ENCODE results near the gene EXT2. TPM values are rescaled to one million over a fixed set of nuclear protein-coding genes. Genes with fewer than 3 reads are reported as not detected.
A peak's percentile ranks its signal among the peaks of the same experiment; 100 is the strongest.

EXT2 gene
- total and polyA plus RNA-seq, 4 donors = 18.0 to 95.3 (median 45.9) TPM

- DNase-seq (peak; percentile 48 to 63 (median 58)), ATAC-seq (ENCODE audit: insufficient read depth, low FRiP score) (peak; percentile 62)
- no peak overlapping the region for H3K4me3 ChIP-seq
- TF ChIP-seq CTCF (IDR thresholded peaks at IDR 0.05; ENCODE audit: control extremely low read depth, extremely low read depth) = peak; percentile 45
- H3K9ac ChIP-seq (ENCODE audit: insufficient read depth in 1 of 2, low read length in 2 of 2) = no peak overlapping the region
- H3K27ac ChIP-seq (ENCODE audit: low read depth in 1 of 2, low read length in 1 of 2) = no peak overlapping the region
- peaks cover 0 to 8% (median 0%) of the 10 kb centered on the region in 5 donors for H3K4me1 ChIP-seq (ENCODE audit: control insufficient read depth in 5 of 5, insufficient read depth in 5 of 5, low read length in 5 of 5)
- no peaks in the 10 kb centered on the region for H3K9me3 ChIP-seq (ENCODE audit: control insufficient read depth in 4 of 4, insufficient read depth in 3 of 4, low read length in 3 of 4)
- WGBS, 2 donors = 4 to 6% methylated on average over 4 of the region's 4 CpGs
- H3K36me3 ChIP-seq (ENCODE audit: control insufficient read depth in 4 of 4, insufficient read depth in 4 of 4, low read length in 4 of 4) = peaks cover 8 to 26% (median 16%) of the 10 kb centered on the region in 4 donors
- no peaks in the 10 kb centered on the region for H3K27me3 ChIP-seq (ENCODE audit: control insufficient read depth in 3 of 3, insufficient read depth in 3 of 3, low read length in 2 of 3)
Observed at GRCh38 chr11:44110231-44110679, 14.8 kb downstream of the EXT2 start.

- Histone ChIP-seq H3K9ac (ENCODE audit: insufficient read depth in 1 of 2, low read length in 2 of 2) (no peak overlapping the region), H3K36me3 (ENCODE audit: control insufficient read depth in 4 of 4, insufficient read depth in 4 of 4, low read length in 4 of 4) (peaks cover 13 to 28% (median 19%) of the 10 kb centered on the region in 4 donors), H3K27ac (ENCODE audit: low read depth in 1 of 2, low read length in 1 of 2) (no peak overlapping the region), H3K4me3 (no peak overlapping the region), H3K27me3 (ENCODE audit: control insufficient read depth in 3 of 3, insufficient read depth in 3 of 3, low read length in 2 of 3) (no peaks in the 10 kb centered on the region), H3K9me3 (ENCODE audit: control insufficient read depth in 4 of 4, insufficient read depth in 3 of 4, low read length in 3 of 4) (no peaks in the 10 kb centered on the region), H3K4me1 (ENCODE audit: control insufficient read depth in 5 of 5, insufficient read depth in 5 of 5, low read length in 5 of 5) (peaks cover 0 to 8% (median 0%) of the 10 kb centered on the region in 5 donors)
- 68 to 75% methylated on average over 7 of the region's 7 CpGs for WGBS, 2 donors
- peak; percentile 37 to 41 (median 41) for DNase-seq
- ATAC-seq (ENCODE audit: insufficient read depth, low FRiP score) = no peak
- TF ChIP-seq CTCF (IDR thresholded peaks at IDR 0.05; ENCODE audit: control extremely low read depth, extremely low read depth) = no peak
Observed at GRCh38 chr11:44112091-44112821, 16.8 kb downstream of the EXT2 start.

GRCh38 chr11:44113018-44113417, 17.5 kb downstream of the EXT2 start:
- H3K4me1 ChIP-seq (ENCODE audit: control insufficient read depth in 5 of 5, insufficient read depth in 5 of 5, low read length in 5 of 5) = peaks cover 0 to 8% (median 0%) of the 10 kb centered on the region in 5 donors
- TF ChIP-seq CTCF (IDR thresholded peaks at IDR 0.05; ENCODE audit: control extremely low read depth, extremely low read depth) = no peak
- H3K27ac ChIP-seq (ENCODE audit: low read depth in 1 of 2, low read length in 1 of 2) = no peak overlapping the region
- no peaks in the 10 kb centered on the region for H3K9me3 ChIP-seq (ENCODE audit: control insufficient read depth in 4 of 4, insufficient read depth in 3 of 4, low read length in 3 of 4)
- no peak for DNase-seq
- H3K27me3 ChIP-seq (ENCODE audit: control insufficient read depth in 3 of 3, insufficient read depth in 3 of 3, low read length in 2 of 3) = no peaks in the 10 kb centered on the region
- no peak for ATAC-seq (ENCODE audit: insufficient read depth, low FRiP score)
- H3K36me3 ChIP-seq (ENCODE audit: control insufficient read depth in 4 of 4, insufficient read depth in 4 of 4, low read length in 4 of 4) = peaks cover 15 to 26% (median 18%) of the 10 kb centered on the region in 4 donors
- no peak overlapping the region for H3K4me3 ChIP-seq
- 60 to 86% methylated on average over 3 of the region's 3 CpGs for WGBS, 2 donors
- no peak overlapping the region for H3K9ac ChIP-seq (ENCODE audit: insufficient read depth in 1 of 2, low read length in 2 of 2)
